HG03060 (cell line): ENCODE measurements around the gene ZNF813.
"Not testable (repeated sequence)": the region's sequence is repeated elsewhere in the genome, so short reads cannot be mapped to it uniquely, and the experiment has no call there.

Source experiments
- ATAC-seq: cut with Tn5 transposase; IDR thresholded peaks from one replicate; pipeline ENCODE4 v1.9.1; 2021; ENCODE audit warnings: low read depth, moderate number of reproducible peaks; ENCODE audit not compliant: unreplicated experiment

The ZNF813 gene

DNA sequence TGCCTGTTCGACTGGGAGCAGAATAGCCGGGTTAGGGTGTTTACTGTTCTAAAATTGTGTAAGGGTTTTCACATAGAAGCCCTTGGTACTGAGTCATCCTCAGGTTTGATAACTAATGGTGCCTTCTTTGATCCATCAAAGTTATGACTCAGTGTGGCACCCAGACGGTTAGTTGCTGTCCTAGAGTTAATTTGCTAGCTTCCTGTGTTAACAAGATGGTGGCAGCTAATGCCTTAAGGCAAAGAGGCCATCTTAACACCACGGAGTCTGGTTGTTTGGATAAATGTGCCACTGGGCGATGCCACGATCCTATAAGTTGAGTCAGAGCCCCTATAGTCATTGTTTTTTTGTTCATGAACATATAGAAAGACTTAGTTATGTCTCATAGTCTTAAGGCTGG lies 7.9 kb downstream of the ZNF813 start:
- not testable (repeated sequence) for ATAC-seq

DNA sequence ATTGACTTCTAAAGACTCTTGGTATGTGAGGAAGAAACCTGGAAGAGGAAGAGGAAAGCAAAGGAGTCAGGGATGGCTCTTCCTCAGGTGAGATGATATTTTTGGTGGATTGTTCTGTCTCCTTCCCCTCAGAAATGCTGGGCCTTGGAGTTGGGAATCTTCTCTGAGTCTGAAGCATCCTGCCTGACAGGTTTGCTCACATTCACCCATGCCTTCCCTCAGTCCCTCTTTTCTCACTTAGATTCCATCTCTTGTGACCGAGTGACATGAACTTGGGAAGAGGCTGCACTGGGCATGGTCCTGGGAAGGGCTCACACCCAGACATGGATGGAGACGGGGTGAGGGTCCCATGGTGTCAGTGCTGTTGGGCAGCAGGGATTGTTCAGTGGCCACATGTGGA lies 16.2 kb downstream of the ZNF813 start:
- ATAC-seq = not testable (repeated sequence)

DNA sequence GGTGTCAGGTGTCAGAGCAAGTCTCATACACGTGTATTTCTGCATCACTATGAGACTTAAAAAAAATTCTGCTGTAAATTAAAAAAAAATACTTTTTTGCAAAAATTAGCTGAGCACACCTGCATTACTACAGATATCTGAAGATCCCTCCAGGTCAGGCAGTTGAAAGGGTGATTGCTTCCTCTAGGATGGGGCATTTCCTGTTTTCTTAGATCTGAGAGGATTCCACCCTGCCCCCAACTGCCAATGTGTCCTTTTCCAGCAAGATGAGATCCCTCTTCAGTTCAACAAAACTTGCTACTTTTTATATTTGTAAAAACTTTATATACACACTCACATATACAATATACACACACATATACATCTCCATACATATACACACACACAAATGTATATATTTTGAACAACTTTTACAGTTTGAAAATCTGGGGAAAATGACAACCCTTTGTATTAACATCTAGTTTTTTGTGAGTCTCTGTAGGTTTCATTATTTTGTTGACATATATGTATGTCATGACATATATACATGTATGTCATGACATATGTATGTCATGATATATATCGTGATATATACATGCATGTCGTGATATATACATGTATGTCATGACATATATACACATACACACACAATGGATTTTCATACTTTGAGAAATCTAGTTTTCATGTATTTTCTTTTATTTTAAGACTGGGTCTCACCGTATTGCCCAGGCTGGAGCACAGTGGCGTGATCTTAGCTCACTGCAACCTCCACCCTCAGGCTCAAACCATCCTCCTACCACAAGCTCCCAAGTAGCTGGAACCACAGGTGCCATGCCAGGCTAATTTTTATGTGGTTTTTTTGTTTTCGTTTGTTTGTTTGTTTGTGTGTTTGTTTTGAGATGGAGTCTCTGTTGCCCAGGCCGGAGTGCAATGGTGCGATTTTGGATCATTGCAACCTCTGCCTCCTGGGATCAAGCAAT lies 17.8 kb downstream of the ZNF813 start:
- no peak for ATAC-seq

DNA sequence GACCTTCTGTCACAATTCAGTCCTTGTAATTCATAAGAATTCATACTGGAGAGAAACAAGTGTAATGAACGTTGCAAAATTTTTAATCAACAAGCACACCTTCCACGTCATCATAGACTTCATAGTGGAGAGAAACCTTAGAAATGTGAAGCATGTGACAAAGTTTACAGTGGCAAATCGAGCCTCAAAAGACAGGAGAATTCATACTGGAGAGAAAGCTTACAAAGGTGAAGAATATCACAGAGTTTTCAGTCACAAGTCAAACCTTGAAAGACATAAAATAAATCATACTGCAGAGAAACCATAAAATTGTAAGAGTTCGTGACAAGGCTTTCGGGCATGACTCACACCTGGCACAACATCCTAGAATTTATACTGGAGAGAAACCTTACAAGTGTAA lies 24.6 kb downstream of the ZNF813 start:
- no peak for ATAC-seq

DNA sequence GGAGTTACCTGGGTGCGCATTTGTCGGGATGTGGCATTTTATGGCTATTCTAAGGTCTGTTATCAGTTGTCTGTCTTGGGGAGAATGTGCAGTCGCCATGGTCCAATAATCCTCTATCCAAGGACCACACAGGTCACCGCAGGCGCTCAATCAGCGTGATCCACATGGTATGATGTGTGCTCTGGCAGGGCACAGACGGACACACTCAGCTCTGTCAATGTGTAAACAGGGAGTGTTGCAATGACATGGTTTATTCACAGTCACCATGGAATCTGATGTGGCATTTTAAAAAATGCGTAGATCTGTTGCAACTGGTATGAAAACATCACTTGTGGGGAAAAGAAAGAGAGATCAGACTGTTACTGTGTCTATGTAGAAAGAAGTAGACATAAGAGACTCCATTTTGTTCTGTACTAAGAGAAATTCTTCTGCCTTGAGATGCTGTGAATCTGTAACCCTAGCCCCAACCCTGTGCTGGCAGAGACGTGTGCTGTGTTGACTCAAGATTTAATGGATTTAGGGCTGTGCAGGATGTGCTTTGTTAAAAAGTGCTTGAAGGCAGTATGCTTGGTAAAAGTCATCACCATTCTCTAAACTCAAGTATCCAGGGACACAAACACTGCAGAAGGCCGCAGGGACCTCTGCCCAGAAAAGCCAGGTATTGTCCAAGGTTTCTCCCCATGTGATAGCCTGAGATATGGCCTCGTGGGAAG lies 29.9 kb downstream of the ZNF813 start:
- ATAC-seq = not testable (repeated sequence)

DNA sequence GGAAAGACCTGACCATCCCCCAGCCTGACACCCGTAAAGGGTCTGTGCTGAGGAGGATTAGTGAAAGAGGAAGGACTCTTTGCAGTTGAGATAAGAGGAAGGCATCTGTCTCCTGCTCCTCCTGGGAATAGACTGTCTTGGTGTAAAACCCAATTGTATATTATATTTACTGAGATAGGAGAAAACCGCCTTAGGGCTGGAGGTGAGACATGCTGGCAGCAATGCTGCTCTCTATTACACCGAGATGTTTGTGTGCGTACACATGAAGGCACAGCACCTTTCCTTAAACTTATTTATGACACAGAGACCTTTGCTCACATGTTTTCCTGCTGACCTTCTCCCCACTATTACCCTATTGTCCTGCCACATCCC lies 30.5 kb downstream of the ZNF813 start:
- not testable (repeated sequence) for ATAC-seq

DNA sequence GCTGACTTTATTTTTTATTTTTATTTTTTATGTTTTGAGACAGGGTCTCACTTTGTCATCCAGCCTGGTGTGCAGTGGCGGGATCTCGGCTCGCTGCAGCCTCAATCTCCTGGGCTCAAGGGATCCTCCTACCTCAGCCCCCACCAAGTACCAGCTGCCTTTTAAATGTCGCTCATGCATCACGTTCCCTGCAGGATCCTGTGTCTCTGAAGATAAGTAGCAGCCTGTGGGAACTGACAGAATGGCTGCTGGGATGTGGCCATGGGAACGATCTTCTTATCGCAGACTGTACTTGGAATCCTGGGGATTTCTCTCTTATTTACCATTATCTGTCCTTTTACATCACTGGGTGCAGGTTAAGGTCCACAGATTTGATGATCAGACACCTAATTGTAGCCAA lies 35.6 kb downstream of the ZNF813 start:
- ATAC-seq = not testable (repeated sequence)

DNA sequence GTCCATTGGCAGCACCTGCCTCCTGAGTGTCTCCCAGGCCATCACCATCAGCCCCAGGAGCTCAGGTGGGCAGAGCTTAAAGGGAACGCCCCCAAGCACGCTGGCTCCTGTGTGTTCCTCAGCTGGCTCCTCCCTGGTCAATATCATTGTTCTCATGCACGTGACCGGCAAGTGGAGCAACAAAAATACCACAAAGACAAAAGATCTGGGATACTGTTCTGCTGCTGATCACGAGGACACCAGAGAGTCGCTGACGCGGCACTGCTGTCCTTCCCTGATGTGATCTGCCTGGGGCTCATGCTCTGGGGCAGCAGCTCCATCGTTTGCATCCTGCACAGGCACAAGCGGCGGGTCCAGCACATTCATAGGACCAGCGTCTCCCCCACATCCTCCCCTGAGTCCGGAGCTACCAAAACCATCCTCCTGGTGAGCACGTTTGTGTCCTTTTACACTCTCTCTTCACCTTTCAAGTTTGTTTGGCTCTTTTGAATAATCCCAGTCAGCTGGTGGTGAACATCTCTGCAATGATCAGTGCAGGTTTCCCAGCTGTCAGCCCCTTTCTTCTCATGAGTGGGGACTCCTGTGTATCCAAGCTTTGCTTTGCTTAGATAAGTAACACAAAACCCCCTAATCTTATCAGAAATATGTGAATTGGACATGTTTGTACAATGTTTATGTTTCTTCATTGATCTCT lies 36.3 kb downstream of the ZNF813 start:
- ATAC-seq = not testable (repeated sequence)

DNA sequence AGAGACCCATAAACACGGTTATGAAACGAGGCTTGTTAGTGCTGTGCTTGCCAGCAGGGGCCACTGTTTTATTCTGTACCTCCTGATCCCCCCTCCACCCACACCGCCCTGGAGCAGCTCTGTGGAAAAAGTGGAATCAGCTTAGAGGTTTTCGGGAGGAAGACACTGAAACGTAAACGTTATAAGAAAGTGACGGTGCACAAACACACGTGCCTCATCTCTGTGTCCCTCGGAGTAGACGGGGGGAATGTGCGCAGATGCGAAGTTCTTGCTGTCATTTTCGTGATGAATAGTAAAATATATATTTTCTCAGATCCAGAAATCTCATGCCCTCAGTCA lies 36.8 kb downstream of the ZNF813 start:
- not testable (repeated sequence) for ATAC-seq

DNA sequence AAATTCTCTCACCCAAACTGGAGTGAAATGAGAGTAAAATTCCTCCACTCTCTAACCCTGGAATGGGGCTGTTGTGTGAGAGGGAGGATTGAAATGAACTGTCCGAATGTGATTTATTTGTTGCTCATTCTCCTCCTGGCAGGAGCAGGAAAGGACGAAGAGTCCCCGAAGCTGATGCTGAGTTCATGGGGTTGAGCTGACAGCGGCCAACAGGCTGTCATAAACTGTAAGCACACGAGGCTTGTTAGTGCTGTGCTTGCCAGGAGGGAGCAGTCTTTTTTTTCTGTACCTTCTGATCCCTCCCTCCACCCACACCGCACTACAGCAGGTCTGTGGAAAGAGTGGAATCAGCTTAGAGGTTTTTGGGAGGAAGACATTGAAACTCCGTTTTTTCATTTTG lies 37.4 kb downstream of the ZNF813 start:
- no peak for ATAC-seq

DNA sequence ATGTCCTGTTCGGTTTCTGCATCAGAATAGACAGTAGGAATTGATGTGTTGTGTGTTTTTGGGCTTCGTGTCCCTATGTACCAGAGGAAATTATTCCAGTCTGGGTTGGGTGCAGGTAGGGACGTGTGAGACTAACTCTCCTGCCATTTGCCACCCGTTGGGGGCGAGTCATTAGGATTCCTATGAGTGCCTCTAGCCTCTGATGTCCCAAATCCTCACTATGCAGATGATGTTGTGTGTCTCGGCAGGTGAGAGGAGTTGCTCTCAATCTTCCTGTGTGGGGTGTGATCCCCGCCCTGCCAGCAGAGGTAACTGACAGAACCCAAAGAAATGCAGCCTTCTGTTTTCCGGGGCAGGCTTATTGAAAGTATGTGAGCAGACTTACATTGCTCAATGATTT lies 39.2 kb downstream of the ZNF813 start:
- no peak for ATAC-seq

DNA sequence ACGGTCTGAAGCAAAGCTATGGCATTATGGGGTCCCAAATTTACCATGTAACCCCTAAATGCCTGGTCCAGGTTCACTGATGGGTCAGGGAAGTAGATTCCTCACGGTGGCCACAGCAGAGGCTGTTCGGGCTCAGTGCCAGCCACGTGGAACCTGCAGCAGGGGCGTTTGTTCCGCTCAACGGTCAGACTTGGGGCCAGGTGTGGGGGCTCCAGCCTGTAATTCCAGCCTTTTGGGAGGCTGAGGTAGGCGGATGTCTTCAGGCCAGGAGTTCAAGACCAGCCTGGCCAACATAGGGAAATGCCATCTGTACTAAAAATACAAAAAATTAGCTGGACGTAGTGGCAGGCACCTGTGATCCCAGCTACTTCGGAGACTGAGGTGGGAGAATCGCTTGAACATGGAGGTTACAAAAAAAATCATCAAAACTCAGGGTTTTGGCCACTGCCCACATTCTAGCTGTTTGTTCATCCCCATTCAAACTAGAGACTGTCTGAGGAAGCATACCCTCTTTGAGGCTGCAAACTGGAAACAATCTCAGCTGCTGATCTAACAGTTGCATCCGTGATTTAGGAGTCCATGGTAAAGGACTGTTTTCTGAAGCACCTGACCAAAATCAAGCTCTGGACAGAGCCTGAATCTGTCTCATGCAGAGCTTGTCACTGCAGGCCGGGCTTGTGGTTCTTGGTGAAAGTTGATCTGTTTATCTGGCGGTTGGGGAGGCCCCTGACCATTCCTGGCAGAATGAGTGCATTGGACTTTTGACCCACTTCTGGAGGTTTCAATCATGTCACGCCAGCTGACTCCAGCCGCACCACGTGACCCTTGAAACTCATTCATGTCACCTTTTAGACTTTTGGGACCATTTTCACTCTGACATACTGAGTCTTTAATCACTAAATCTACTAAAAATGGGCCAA lies 40.2 kb downstream of the ZNF813 start:
- no peak for ATAC-seq

DNA sequence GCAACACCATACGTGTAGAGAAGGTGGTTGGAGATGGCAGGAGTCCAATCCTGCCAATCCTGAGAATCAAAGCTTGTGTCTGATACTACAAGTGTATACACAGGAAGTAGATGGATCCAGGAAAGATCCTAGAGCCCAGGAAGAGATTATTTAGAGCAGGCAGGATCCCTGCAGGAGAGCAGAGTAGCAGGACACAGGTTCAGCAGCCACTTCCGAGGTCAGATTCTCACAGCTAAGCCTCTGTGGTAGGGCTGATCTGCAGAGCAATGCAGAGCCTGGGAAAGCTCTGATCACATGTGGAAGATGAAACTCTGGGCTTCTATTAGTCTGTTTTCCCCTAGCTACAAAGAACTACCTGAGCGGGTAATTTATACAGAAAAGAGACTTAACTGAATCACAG lies 41.9 kb downstream of the ZNF813 start:
- no peak for ATAC-seq

DNA sequence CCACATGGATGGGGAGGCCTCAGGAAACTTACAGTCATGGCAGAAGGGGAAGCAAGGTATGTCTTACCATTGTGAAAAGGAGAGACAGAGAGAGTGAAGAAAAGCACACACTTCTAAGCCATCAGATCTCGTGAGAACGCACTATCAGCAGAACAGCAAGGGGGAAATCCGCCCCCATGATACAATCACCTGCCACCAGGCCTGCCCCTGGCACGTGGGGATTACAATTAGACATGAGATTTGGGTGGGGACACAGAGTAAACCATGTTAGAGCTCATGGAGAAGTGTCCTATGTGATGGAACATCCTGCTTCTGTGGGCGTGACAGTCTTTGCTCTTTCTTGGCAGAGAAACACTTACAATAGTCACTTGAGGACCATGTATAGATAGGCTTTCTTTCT lies 42.3 kb downstream of the ZNF813 start:
- ATAC-seq = no peak

DNA sequence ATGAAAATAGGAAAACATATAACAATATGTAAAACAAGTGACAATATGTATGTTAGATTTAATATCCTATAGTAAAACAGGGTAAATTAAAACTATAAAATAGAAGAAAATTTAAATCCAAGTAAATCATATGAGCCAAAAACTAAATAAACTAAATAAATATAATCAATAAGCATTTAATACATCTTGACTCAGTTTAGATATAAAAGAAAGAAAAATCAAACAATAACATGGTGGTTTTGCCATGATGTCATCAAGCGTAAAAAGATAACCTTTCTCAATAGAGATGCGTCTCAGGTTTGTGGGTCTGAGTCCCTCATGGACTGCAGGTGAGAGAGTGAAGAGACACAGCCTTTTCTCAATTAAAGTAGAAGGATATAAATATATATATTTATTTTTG lies 43.8 kb downstream of the ZNF813 start:
- ATAC-seq = no peak

DNA sequence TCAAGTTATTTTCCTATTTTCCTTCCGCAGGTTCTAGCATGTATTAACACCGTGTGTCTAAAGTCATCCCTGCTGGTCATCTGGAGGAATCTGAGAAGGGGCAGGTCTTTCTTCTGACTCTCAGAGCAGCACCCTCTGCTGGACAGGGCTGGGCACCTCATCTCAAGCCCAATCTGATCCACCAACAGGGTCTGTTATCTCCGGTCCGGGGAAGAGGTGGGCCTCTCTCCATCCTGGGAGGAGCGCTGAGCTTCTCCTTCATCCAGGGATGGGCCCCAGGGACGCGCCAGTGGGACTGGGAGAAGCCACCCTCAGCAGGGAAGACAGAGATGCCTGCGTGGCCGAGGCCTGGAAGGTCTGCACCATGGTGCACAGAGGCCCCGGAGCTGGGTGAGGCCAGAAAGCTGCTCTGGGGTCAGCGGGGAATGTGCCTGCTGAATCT lies 44.4 kb downstream of the ZNF813 start:
- ATAC-seq = no peak

DNA sequence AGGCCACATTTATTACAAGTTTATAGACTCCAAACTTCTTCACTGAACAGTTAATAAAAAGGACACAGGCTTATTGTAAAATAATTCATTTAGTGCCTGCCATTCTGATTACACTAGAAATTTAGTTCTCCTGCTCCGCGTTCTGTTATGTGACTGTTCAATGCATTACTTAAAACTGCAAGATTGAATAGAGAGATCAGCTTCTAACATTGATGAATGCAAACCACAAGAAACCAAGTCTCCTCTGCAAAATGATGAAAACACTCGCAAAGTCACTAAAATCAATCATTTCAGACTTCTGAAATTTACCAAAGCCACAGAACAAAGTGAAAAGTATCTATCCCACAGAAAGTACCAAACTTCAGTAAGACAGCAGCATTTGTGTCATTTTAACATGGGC lies 47.5 kb downstream of the ZNF813 start:
- ATAC-seq = not testable (repeated sequence)

DNA sequence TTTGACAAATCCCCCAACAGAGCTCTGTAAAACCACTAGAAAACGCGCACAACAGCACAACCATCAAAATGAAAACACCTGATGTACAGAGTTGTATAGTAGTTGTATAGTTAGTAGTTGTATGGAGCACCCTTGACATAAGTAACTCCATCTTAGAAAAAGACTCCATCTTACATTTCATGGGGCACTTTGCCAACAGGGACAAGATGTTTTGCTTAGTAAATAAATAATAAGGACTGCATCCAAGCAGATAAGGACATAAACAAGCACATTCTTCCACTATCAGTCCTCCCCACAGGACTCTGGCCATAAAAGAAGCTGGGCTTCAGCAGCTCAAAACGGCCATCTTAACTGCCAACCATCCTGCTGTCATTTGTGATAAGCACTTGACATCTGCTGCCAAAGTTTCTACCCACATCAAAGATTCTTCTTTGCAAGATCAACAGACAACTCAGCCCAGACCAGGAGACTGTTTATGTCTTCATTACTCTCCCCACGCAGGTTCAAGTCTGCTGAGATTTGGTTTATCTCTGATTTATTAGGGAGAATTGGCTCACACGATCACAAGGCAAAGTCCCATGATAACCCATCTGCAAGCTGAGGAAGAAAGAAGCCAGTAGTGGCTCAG lies 49.7 kb downstream of the ZNF813 start:
- no peak for ATAC-seq

DNA sequence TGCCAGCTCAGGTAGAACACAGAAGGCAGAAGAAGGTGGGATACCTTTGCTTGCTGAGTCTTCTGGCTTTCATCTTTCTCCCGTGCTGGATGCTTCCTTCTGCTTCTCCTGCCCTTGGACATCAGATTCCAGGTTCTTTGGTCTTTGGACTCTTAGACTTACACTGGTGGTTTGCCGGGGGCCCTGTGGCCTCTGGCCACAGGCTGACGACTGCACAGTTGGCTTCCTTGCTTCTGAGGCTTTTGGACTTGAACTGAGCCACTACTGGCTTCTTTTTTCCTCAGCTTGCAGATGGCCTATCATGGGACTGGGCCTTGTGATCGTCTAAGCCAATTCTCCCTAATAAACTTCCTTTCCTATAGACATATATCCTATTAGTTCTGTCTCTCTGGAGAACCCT lies 50.6 kb downstream of the ZNF813 start:
- no peak for ATAC-seq

DNA sequence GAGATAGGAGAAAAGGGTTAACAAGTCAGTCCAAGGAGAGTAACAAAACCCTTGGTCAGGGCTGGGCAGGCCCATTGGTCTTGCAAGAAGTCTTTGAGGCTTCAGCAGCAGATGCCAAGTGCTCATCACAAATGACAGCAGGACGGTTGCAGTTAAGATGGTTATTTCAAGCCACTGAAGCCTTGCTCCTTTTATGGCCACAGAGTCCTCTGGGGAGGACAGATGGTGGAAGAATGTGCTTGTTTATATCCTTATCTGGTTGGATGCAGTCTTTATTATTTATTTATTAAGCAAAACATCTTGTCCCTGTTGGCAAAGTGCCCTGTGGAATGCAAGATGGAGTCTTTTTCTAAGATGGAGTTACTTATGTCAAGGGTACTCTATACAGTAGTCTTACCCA lies 51.2 kb downstream of the ZNF813 start:
- no peak for ATAC-seq
